Right lobe of liver (tissue), 6 donors: ENCODE measurements around the gene CTTN. TPM values are rescaled to one million over a fixed set of nuclear protein-coding genes. Genes with fewer than 3 reads are reported as not detected.

Source experiments
- ATAC-seq, 4 donors: fragments of 200-7000 bp; cut with Tn5 transposase; one replicate each; pipeline ENCODE4 v1.9.1; 2020; ENCODE audit warnings: mild to moderate bottlenecking in 4 of 4, moderate library complexity in 4 of 4
- DNase-seq, 3 donors: peaks; one replicate each; pipeline ENCODE4 v3.0.0-alpha.2; 2020
- H3K27ac ChIP-seq, 3 donors: fragments of 200-600 bp; one replicate each; pipeline ENCODE4 v1.8.0; 2022
- H3K27me3 ChIP-seq, 2 donors: fragments of 200-600 bp; one replicate each; pipeline ENCODE4 v1.8.0; 2022
- H3K36me3 ChIP-seq, 4 donors: fragments of 200-600 bp; sonication (generic) in 1 of 4; one replicate each; pipeline versions ENCODE4 v1.5.1 to v1.8.0; 2017 to 2022; ENCODE audit warnings: control low read depth in 1 of 4
- H3K4me1 ChIP-seq, 4 donors: fragments of 200-600 bp; sonication (generic) in 1 of 4; one replicate each; pipeline versions ENCODE4 v1.5.1 to v1.8.0; 2017 to 2022; ENCODE audit warnings: control low read depth in 1 of 4
- H3K4me3 ChIP-seq, 3 donors: fragments of 200-600 bp; one replicate each; pipeline ENCODE4 v1.8.0; 2022
- H3K9me3 ChIP-seq, 4 donors: fragments of 200-600 bp; sonication (generic) in 1 of 4; one replicate each; pipeline versions ENCODE4 v1.5.1 to v1.8.0; 2017 to 2022; ENCODE audit warnings: control low read depth in 1 of 4
- CTCF ChIP-seq, 4 donors: fragments of 200-600 bp in 3 of 4; fragments of 450-650 bp in 1 of 4; IDR thresholded peaks; one replicate each; pipeline versions ENCODE4 v1.5.1 to v1.8.0; 2016 to 2022; ENCODE audit warnings: antibody characterized with exemption in 4 of 4, mild to moderate bottlenecking in 2 of 4
- POLR2A ChIP-seq: fragments of 450-650 bp; IDR thresholded peaks from one replicate; pipeline ENCODE4 v1.6.1; 2017; ENCODE audit warnings: antibody characterized with exemption, mild to moderate bottlenecking
- WGBS: methylation state at CpG from one replicate; pipeline ENCODE4 v1.1.6; 2018; ENCODE audit warnings: low coverage, low lambda C conversion rate; ENCODE audit not compliant: insufficient coverage; ENCODE audit errors: missing lambda C conversion rate; 5-methylcytosine and 5-hydroxymethylcytosine counted together
- intact Hi-C, 2 donors: fragments of 100-400 bp; cut with DNase I; formaldehyde crosslinking; loops; one replicate each; pipeline versions ENCODE4 v1.11.2 to v1.14.1; 2022
- total RNA-seq, 6 experiments: library from RNA; depleted of rRNA in 2 of 6; stranded (reverse); fragments of >200 nt in 2 of 6; fragmentation: NEBNext Ultra II Directional in 3 of 6; extraction: Animal tissue kit (Norgen Biotek cat#: 25700) in 3 of 6; gene quantifications; one replicate each; pipeline versions ENCODE4 v1.1.0 to v1.2.4, GENCODE V29; 2016 to 2023
- donor health status: DM: no; HTN: yes; CAD: no.
- donor health status: DM: no; HTN: no; CAD: no.
- donor health status: DM: no; HTN: no; CAD: no.
- donor health status: DM: no; HTN: yes; CAD: no.
- donor health status: DM: no; HTN: yes; CAD: no.

CTTN gene
- total RNA-seq, 6 experiments from 2014 or later: 63.6 to 90.8 (median 78.5) TPM

DNA sequence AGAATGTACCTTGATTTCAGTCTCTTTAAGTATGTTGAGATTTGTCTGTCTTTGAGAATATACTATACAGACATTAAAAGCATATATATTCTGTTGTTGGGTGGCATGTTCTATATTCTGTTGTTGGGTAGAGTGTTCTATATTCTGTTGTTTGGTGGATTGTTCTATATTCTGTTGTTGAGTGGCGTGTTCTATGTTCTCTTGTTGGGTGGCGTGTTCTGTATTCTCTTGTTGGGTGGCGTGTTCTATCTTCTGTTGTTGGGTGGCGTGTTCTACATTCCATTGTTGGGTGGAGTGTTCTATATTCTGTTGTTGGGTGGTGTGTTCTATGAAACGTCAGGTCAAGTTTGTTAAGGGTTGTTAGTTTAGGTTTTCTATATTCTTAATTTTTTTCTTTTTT is 27.1 kb upstream of the CTTN start:
- no peak for DNase-seq
- H3K27me3 ChIP-seq: no peaks in the 10 kb centered on the region
- intact Hi-C loops: no loop called here
- ATAC-seq: peak in 2 of 4 donors; percentile 35 to 63
- no peaks in the 10 kb centered on the region for H3K4me1 ChIP-seq
- WGBS: 48% methylated on average over 5 of the region's 5 CpGs
- H3K4me3 ChIP-seq: no peak overlapping the region
- H3K9me3 ChIP-seq: no peaks in the 10 kb centered on the region
- TF ChIP-seq CTCF (IDR thresholded peaks at IDR 0.05) (no peak), POLR2A (no peak)
- peaks cover 4 to 22% (median 10%) of the 10 kb centered on the region in 4 donors for H3K36me3 ChIP-seq
- H3K27ac ChIP-seq: no peak overlapping the region

- ATAC-seq: no peak
- peak in 1 of 3 donors; percentile 35 for DNase-seq
- peaks cover 4 to 30% (median 11%) of the 10 kb centered on the region in 4 donors for H3K36me3 ChIP-seq
- H3K4me1 ChIP-seq: no peaks in the 10 kb centered on the region
- 91% methylated on average over 8 of the region's 8 CpGs for WGBS
- no peaks in the 10 kb centered on the region for H3K27me3 ChIP-seq
- H3K9me3 ChIP-seq: no peaks in the 10 kb centered on the region
- H3K27ac ChIP-seq: no peak overlapping the region
- intact Hi-C loops: no loop called here
- TF ChIP-seq POLR2A (no peak), CTCF (IDR thresholded peaks at IDR 0.05) (no peak)
- no peak overlapping the region for H3K4me3 ChIP-seq
Observed at GRCh38 chr11:70372076-70372475, 26.3 kb upstream of the CTTN start.

DNA sequence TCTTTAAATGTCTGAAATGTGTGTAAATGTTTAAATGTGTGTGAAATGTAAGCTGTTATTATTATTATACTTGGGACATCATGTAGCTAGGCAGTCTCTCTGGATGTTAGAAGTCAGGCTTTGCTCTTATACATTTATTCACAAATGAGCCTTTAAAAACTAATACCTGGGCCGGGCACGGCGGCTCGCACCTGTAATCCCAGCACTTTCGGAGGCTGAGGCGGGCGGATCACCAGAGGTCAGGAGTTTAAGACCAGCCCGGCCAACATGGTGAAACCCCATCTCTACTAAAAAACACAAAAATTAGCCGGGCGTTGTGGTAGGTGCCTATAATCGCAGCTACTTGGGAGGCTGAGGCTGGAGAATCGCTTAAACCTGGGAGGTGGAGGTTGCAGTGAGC is 21.7 kb upstream of the CTTN start:
- ATAC-seq (no peak), DNase-seq (no peak)
- H3K27ac ChIP-seq: no peak overlapping the region
- H3K9me3 ChIP-seq: no peaks in the 10 kb centered on the region
- TF ChIP-seq CTCF (IDR thresholded peaks at IDR 0.05) (no peak), POLR2A (no peak)
- H3K27me3 ChIP-seq: no peaks in the 10 kb centered on the region
- intact Hi-C loops: no loop called here
- WGBS: 84% methylated on average over 6 of the region's 12 CpGs
- H3K36me3 ChIP-seq: peaks cover 4 to 55% (median 18%) of the 10 kb centered on the region in 4 donors
- no peak overlapping the region for H3K4me3 ChIP-seq
- no peaks in the 10 kb centered on the region for H3K4me1 ChIP-seq

DNA sequence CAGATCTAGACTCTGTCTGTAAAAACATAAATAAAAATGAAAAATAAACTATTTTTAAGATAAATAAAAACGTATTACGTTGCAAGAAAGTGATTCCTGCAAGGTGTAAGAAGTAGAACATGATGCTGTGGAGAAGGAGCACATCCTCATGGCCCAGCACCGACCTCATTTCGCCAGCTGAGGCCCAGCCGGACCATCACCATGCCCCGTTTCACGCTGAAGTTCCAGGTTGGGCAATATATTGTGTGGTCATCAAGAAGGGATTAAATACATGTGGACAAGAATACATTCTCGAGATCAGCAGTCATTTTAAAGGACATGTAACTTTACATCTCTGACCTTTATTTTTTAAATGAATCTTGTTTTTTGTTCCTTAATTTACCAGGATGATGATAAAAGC is 20.7 kb upstream of the CTTN start:
- no peaks in the 10 kb centered on the region for H3K4me1 ChIP-seq

More for the DNA sequence above, 20.7 kb upstream of the CTTN start:
- no peak for ATAC-seq
- H3K9me3 ChIP-seq: no peaks in the 10 kb centered on the region
- DNase-seq: no peak
- WGBS: 97% methylated on average over 3 of the region's 8 CpGs
- H3K36me3 ChIP-seq: peaks cover 2 to 48% (median 14%) of the 10 kb centered on the region in 4 donors
- TF ChIP-seq POLR2A (no peak), CTCF (IDR thresholded peaks at IDR 0.05) (no peak)
- intact Hi-C loops: no loop called here
- H3K4me3 ChIP-seq: no peak overlapping the region
- H3K27ac ChIP-seq: no peak overlapping the region
- no peaks in the 10 kb centered on the region for H3K27me3 ChIP-seq
